Activated CD8-positive, alpha-beta memory T cell treated with anti-CD3 and anti-CD28 coated beads, Interleukin-2, amount 50 U/mL, for 24 hours (primary cell): ENCODE results near the gene VWA5B2.

ENCODE experiments used
- DNase-seq: peaks from one replicate; pipeline ENCODE4 v3.0.0-alpha.2; 2020; ENCODE audit errors: extremely low read depth

The VWA5B2 gene

DNA sequence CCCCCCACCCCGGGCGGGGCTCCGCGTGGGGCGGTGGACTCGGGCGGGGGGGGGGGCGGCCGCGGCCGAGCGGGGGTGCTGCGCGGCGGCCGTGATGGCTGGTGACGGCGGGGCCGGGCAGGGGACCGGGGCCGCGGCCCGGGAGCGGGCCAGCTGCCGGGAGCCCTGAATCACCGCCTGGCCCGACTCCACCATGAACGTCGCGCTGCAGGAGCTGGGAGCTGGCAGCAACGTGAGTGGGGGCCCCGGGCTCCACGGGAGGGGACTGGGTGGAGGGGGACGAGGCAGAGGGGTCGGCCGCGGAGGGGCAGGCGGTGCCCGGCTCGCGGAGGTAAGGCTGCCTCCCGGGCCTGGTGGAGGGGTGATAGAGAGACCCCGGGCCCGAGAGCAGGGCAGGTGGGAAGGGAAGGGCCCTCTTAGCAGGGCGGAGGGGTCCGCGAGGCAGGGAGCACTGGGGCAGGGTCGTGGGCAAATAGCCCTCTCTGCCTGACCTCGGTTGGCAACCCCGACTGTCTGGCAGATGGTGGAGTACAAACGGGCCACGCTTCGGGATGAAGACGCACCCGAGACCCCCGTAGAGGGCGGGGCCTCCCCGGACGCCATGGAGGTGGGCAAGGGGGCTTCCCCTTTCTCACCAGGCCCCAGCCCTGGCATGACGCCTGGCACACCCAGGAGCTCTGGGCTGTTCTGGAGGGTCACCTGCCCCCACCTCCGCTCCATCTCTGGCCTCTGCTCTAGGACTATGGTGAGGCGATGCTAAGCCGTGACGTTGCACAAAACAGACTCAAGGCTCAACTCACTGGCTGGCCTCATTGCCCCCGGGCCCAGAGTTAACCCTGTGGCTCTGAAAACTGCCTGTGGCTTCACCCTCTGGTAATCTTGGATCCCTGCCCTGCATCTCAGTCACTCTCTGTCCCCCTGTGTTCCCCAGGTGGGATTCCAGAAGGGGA lies 46.9 kb downstream of the VWA5B2 start, which contains the start of gene ECE2:
Gene ECE2 (plus strand): TSS at position 62 of the 950 bp plus-strand sequence. CDS start 132 bp downstream, at position 194.
- DNase-seq, result no peak

DNA sequence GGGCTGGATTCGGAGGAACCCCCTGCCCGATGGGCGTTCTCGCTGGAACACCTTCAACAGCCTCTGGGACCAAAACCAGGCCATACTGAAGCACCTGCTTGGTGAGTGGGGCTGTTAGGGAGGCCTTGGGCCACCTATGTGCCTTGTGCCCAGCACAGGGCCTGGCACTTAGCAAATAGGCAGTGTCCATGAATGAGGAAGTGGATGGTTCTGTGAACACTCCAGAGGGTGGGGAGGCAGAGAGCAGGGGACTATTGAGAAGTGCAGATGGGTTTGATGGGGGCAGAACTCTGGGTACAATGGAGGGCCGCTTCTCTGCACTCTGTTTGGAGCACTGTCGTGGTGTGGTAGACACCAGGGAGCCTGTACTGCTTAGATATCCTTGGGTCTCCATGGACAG lies 48.0 kb downstream of the VWA5B2 start:
- no peak for DNase-seq

DNA sequence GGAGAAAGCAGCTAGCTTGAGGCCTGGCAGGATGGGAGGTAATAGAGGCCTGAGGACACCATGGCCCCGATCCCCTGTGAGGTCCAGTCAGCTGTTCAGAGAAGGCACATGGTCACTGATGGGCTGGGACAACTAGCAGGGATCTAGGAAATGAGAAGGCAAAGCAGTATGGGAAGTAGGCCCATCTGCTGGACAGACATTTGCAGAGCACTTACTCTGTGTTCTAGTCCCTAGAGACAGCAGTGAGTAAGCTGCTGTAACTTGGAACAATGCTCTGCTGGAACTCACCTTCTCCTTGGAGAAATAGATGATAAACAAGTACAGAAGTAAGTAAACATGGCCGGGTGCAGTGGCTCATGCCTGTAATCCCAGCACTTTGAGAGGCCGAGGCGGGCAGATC lies 53.6 kb downstream of the VWA5B2 start:
- no peak for DNase-seq

DNA sequence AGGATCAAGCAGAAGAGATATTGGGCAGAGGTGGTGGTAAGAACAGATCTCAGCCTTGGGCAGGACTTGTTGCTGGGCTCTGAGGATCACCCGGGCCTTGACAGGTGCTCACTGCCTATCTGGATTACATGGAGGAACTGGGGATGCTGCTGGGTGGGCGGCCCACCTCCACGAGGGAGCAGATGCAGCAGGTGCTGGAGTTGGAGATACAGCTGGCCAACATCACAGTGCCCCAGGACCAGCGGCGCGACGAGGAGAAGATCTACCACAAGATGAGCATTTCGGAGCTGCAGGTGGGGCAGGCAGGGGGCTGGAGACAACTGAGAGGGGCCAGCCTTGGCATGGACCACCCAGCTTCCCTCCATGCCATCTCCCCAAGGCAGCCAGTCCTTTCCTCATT lies 54.3 kb downstream of the VWA5B2 start:
- no peak for DNase-seq

GRCh38 chr3:184284696-184285095 lies 55.3 kb downstream of the VWA5B2 start:
- no peak for DNase-seq

GRCh38 chr3:184289426-184289938 lies 60.1 kb downstream of the VWA5B2 start:
- no peak for DNase-seq

- DNase-seq, result no peak
These were observed 60.9 kb downstream of the VWA5B2 start for GRCh38 chr3:184290331-184290730.

DNA sequence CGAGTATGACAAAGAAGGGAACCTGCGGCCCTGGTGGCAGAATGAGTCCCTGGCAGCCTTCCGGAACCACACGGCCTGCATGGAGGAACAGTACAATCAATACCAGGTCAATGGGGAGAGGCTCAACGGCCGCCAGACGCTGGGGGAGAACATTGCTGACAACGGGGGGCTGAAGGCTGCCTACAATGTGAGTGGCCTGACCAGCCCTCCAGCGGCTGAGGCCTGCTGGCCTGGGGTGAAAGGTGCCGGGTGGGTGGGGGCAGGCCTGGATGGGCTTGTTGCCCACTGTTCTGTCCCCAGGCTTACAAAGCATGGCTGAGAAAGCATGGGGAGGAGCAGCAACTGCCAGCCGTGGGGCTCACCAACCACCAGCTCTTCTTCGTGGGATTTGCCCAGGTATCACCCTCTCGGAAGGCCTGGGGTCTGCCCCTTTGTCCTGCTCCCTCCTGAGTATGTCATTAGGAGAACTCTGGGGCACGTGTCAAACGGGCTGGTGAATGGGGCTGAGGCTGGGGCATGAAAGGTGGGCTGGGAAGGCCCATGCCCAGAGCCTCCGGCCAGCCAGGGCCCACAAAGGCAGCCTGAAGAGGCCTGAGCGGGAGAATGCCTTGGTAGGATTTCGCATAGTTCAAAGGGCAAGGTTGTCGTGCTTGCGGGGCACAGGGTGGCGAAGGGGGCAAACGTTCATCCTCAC lies 61.8 kb downstream of the VWA5B2 start:
- no peak for DNase-seq
